ENCODE measurements around the gene OR6C65.
"Not testable (repeated sequence)": the region's sequence is repeated elsewhere in the genome, so short reads cannot be mapped to it uniquely, and the experiment has no call there.

Gene OR6C65

DNA sequence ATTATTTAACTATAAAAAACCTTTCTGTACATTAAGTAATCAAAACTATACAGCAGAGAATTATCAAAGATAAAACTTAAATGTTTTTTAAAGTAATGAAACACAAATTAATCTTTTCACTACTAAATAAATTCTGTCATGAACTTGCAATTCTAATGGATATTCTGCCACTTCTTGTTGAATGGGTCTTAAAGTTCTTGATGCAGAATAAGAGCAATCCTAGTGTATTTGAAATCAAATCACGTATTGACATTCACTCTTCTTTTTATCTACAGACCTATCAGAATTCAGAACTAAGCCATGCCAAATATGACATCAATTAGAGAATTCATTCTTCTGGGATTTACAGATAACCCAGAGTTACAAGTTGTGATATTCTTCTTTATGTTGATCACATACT, at the start of gene OR6C65:
OR6C65 (plus strand) TSS at position 301 of the 400 bp plus-strand sequence; CDS start at position 301, 0 bp downstream.
- Mint-ChIP-seq H3K36me3 (no peaks in the 10 kb centered on the region), H3K4me3 (no peak within 1 kb of the TSS), H3K4me1 (ENCODE audit: low read depth) (no peaks in the 10 kb centered on the region), H3K9me3 (ENCODE audit: low read depth) (no peaks in the 10 kb centered on the region), H3K27me3 (peaks cover 11% of the 10 kb centered on the region), H3K27ac (no peak within 1 kb of the TSS)

DNA sequence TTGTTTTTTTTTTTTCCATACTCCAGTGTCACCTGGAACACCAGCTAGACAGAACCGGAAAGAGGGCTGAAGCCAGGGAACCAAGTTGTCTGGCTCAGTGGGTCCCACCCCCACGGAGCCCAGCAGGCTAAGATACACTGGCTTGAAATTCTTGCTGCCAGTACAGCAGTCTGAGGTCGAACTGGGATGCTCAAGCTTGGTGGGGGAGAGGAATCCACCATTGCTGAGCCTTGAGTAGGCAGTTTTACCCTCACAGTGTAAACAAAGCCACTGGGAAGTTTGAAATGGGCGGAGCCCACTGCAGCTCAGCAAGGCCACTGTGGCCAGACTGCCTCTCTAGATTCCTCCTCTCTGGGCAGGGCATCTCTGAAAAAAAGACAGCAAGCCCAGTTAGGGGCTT, 45.0 kb upstream of the OR6C65 start:
- H3K4me1 Mint-ChIP-seq (ENCODE audit: low read depth); H3K27ac Mint-ChIP-seq; H3K9me3 Mint-ChIP-seq (ENCODE audit: low read depth); H3K36me3 Mint-ChIP-seq; H3K4me3 Mint-ChIP-seq: not testable (repeated sequence)
- H3K27me3 Mint-ChIP-seq = peaks cover 26% of the 10 kb centered on the region

GRCh38 chr12:55362675-55363074, 37.7 kb upstream of the OR6C65 start, which contains the start of gene OR6C75:
TSS of gene OR6C75 (plus strand) at chr12:55362975. CDS start at chr12:55365111, 2,136 bp downstream.
- Mint-ChIP-seq H3K27me3 (peaks cover 13% of the 10 kb centered on the region), H3K4me3 (no peak within 1 kb of the TSS), H3K36me3 (no peaks in the 10 kb centered on the region), H3K4me1 (ENCODE audit: low read depth) (no peaks in the 10 kb centered on the region), H3K27ac (no peak within 1 kb of the TSS), H3K9me3 (ENCODE audit: low read depth) (no peaks in the 10 kb centered on the region)

DNA sequence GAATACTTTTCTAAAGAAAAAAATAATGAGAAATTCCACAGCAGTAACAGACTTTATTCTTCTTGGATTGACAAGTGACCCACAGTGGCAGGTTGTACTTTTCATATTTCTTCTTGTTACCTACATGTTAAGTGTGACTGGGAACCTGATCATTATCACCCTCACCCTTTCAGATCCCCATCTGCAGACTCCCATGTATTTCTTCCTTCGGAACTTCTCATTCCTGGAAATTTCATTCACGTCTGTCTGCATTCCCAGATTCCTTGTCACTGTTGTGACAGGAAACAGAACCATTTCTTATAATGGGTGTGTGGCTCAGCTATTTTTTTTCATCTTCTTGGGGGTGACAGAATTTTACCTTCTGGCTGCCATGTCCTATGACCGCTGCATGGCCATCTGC, 35.2 kb upstream of the OR6C65 start:
- Mint-ChIP-seq H3K9me3 (ENCODE audit: low read depth) (no peaks in the 10 kb centered on the region), H3K27ac (no peak overlapping the region), H3K4me1 (ENCODE audit: low read depth) (no peaks in the 10 kb centered on the region), H3K36me3 (no peaks in the 10 kb centered on the region), H3K27me3 (peaks cover 8% of the 10 kb centered on the region), H3K4me3 (no peak overlapping the region)

GRCh38 chr12:55372521-55372920, 27.8 kb upstream of the OR6C65 start:
- Mint-ChIP-seq H3K36me3 (no peaks in the 10 kb centered on the region), H3K4me3 (no peak overlapping the region), H3K27me3 (peaks cover 5% of the 10 kb centered on the region), H3K27ac (no peak overlapping the region), H3K9me3 (ENCODE audit: low read depth) (no peaks in the 10 kb centered on the region), H3K4me1 (ENCODE audit: low read depth) (no peaks in the 10 kb centered on the region)

DNA sequence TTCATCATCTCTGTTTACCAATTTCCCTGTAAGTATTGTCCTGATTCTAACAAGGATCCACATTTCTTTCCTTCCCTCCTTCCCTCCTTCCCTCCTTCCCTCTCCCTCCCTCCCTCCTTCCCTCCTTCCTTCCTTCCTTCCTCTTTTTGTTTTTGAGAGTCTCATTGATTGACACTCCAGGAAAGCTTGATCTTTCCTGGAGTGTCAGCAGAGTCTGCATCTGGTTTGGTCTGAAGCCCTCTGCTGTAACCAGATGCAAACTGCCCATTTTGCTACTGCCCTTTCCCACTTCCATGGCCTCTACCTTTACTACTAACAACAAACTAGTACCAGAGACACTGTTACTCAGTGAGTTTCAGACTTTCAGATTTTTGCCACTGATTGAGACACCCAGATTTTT, 14.4 kb upstream of the OR6C65 start:
- no peaks in the 10 kb centered on the region for H3K36me3 Mint-ChIP-seq
- H3K4me3 Mint-ChIP-seq = no peak overlapping the region
- no peaks in the 10 kb centered on the region for H3K9me3 Mint-ChIP-seq (ENCODE audit: low read depth)
- H3K27me3 Mint-ChIP-seq = peaks cover 3% of the 10 kb centered on the region
- H3K4me1 Mint-ChIP-seq (ENCODE audit: low read depth) = no peaks in the 10 kb centered on the region
- no peak overlapping the region for H3K27ac Mint-ChIP-seq

DNA sequence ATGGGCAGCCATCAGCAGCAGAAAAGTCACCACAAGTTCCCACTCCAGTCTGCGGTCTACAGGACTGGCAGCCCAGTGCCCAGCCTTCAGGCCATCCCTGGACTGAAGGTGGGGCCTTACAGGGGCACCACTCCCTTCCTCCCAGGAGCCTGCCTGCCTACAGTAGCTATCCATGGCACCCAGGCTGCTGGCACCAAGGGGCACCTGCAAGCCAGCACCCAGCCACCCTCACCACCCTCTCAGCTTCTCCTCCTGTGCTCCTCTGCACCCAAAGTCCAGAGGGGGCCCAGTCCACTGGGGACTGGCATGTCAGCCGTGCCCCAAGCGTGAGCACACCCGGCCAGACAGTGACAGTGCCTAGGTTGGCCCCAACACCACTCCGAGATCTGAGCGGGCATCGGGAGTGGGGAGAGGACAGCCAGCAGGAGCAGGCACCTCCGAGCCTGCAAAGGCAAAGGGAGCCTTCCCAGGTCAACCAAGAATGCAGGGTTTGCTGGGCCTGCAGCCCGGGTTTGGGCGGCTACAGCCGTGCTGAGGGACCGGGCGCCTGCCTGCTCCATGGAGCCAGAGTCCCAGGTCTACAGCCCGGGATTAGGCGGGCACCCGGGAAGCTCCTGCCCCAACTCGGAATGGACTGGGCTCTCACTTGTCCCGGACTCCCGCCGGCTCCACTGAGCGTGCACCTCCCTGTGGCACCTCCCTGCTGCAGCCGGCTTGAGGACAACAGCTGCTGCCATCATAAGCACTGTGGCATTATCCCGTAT, 8.1 kb upstream of the OR6C65 start:
- Mint-ChIP-seq H3K27me3 (peaks cover 5% of the 10 kb centered on the region), H3K9me3 (ENCODE audit: low read depth) (no peaks in the 10 kb centered on the region), H3K4me1 (ENCODE audit: low read depth) (no peaks in the 10 kb centered on the region), H3K27ac (no peak overlapping the region), H3K36me3 (no peaks in the 10 kb centered on the region), H3K4me3 (no peak overlapping the region)

- H3K27me3 Mint-ChIP-seq = peaks cover 14% of the 10 kb centered on the region
- H3K27ac Mint-ChIP-seq = no peak overlapping the region
- H3K9me3 Mint-ChIP-seq (ENCODE audit: low read depth) = no peaks in the 10 kb centered on the region
- H3K4me1 Mint-ChIP-seq (ENCODE audit: low read depth) = no peaks in the 10 kb centered on the region
- H3K4me3 Mint-ChIP-seq = no peak overlapping the region
- no peaks in the 10 kb centered on the region for H3K36me3 Mint-ChIP-seq
Observed at GRCh38 chr12:55396326-55396725, 4.0 kb upstream of the OR6C65 start.

- no peaks in the 10 kb centered on the region for H3K36me3 Mint-ChIP-seq
- H3K4me3 Mint-ChIP-seq = no peak overlapping the region
- peaks cover 7% of the 10 kb centered on the region for H3K27me3 Mint-ChIP-seq
- no peak overlapping the region for H3K27ac Mint-ChIP-seq
- peaks cover 6% of the 10 kb centered on the region for H3K9me3 Mint-ChIP-seq (ENCODE audit: low read depth)
- H3K4me1 Mint-ChIP-seq (ENCODE audit: low read depth) = no peaks in the 10 kb centered on the region
Observed at GRCh38 chr12:55407866-55408265, 7.5 kb downstream of the OR6C65 start.

GRCh38 chr12:55409133-55409532, 8.8 kb downstream of the OR6C65 start:
- not testable (repeated sequence) for H3K27me3 Mint-ChIP-seq; H3K27ac Mint-ChIP-seq; H3K36me3 Mint-ChIP-seq; H3K4me1 Mint-ChIP-seq (ENCODE audit: low read depth); H3K4me3 Mint-ChIP-seq; H3K9me3 Mint-ChIP-seq (ENCODE audit: low read depth)

DNA sequence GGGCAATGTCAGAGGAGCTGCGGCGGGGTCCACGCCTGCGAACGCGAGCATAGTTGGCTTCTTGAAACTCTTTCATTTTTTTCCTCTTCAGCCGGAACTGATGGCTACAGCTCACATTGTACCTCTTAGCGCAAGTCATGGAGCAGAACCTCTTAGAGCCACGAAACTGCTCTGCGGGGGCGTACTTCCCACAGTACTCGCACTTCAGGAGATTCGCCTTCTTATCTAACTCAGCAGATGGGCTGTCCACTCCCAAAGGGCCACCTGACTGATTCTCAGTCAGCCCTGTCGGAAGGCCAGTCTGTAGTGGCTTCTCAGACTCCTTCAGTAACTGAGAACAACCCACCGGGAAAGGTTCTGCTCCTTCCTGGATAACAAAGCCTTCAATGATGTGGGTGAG, 11.8 kb downstream of the OR6C65 start:
- not testable (repeated sequence) for H3K4me1 Mint-ChIP-seq (ENCODE audit: low read depth); H3K27ac Mint-ChIP-seq; H3K9me3 Mint-ChIP-seq (ENCODE audit: low read depth); H3K4me3 Mint-ChIP-seq; H3K36me3 Mint-ChIP-seq
- H3K27me3 Mint-ChIP-seq = peaks cover 23% of the 10 kb centered on the region

DNA sequence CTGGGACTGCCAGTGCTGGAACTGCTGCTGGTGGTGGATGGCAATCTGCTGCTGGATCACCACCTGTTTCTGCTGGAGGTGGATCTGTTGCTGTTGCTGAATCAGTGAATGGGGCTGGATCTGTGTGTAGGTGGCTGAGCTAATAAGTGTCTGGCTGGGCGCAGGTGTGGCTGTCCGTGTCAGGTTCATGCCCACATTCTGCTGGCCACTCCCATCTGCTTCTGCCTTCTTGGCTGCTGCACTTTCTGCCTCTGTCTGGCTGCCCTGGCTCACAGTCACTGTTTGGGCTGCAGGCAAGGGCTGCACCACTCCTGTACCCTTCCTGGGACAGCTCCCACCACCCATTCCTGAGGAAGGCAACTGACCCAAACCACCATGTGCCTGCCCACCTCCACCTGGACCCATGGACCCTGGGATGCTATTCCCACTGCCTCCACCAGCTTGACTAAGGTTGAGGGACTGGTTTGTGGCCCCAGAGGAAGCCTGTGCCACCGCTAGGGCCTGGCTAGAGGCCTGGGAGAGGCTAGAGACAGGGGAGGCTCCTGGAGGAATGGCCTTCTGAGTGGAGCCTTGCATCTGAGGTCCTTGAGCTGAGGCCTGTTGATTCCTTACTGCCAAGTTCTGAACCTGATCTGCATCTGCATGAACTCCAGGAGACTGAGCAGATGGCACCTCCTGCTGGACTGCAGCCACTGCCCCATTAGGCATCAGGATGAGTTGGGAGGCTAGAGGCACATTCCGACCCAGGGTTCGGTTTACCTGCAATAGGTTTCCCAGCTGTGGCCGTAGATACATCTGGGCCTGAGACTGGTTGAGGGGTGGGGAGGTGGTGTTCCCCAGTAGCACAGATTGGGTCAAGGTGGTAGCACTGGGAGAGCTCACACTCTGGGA, 13.4 kb downstream of the OR6C65 start:
- H3K9me3 Mint-ChIP-seq (ENCODE audit: low read depth); H3K27ac Mint-ChIP-seq; H3K4me3 Mint-ChIP-seq; H3K36me3 Mint-ChIP-seq; H3K4me1 Mint-ChIP-seq (ENCODE audit: low read depth): not testable (repeated sequence)
- H3K27me3 Mint-ChIP-seq = peaks cover 30% of the 10 kb centered on the region

GRCh38 chr12:55414396-55414823, 14.1 kb downstream of the OR6C65 start:
- not testable (repeated sequence) for H3K27ac Mint-ChIP-seq; H3K9me3 Mint-ChIP-seq (ENCODE audit: low read depth); H3K4me1 Mint-ChIP-seq (ENCODE audit: low read depth); H3K36me3 Mint-ChIP-seq; H3K4me3 Mint-ChIP-seq
- peaks cover 35% of the 10 kb centered on the region for H3K27me3 Mint-ChIP-seq

GRCh38 chr12:55414889-55415288, 14.6 kb downstream of the OR6C65 start:
- H3K4me3 Mint-ChIP-seq = peak overlapping the region; percentile 37

GRCh38 chr12:55416961-55417360, 16.6 kb downstream of the OR6C65 start:
- peaks cover 39% of the 10 kb centered on the region for H3K27me3 Mint-ChIP-seq
- H3K9me3 Mint-ChIP-seq (ENCODE audit: low read depth) = no peaks in the 10 kb centered on the region
- peaks cover 2% of the 10 kb centered on the region for H3K4me1 Mint-ChIP-seq (ENCODE audit: low read depth)
- H3K36me3 Mint-ChIP-seq = no peaks in the 10 kb centered on the region
- no peak overlapping the region for H3K4me3 Mint-ChIP-seq
- no peak overlapping the region for H3K27ac Mint-ChIP-seq

More at GRCh38 chr12:55414889-55415288, 14.6 kb downstream of the OR6C65 start:
- H3K9me3 Mint-ChIP-seq (ENCODE audit: low read depth); H3K4me1 Mint-ChIP-seq (ENCODE audit: low read depth); H3K27ac Mint-ChIP-seq; H3K36me3 Mint-ChIP-seq: not testable (repeated sequence)
- H3K27me3 Mint-ChIP-seq = peaks cover 37% of the 10 kb centered on the region

Data from activated naive CD8-positive, alpha-beta T cell (primary cell).